Pancreas (tissue), 10 donors: ENCODE data around the gene CRYGD. TPM values are rescaled to one million over a fixed set of nuclear protein-coding genes. Genes with fewer than 3 reads are reported as not detected.

Experiments used
- ATAC-seq, 4 donors: fragments of 200-7000 bp; cut with Tn5 transposase; one replicate each; pipeline versions ENCODE4 v1.8.0 to v1.9.1; 2020; ENCODE audit warnings: mild to moderate bottlenecking in 4 of 4, moderate library complexity in 4 of 4
- DNase-seq, 6 donors: peaks; one replicate each; pipeline ENCODE4 v3.0.0-alpha.2; 2020
- FAIRE-seq: peaks from 2 replicates; lab custom pipeline; 2012; peaks lifted over from hg19 to GRCh38; lab: Jason Lieb, UNC
- H3K27ac ChIP-seq, 4 donors: fragments of 200-600 bp; sonication (generic); 1 replicate in 3 of 4; 2 replicates in 1 of 4; pipeline versions ENCODE4 v1.5.0 to v1.8.0; 2020
- H3K27me3 ChIP-seq, 4 donors: fragments of 200-600 bp; one replicate each; pipeline ENCODE4 v1.8.0; 2021
- H3K36me3 ChIP-seq, 3 donors: fragments of 200-600 bp; sonication (generic) in 1 of 3; one replicate each; pipeline versions ENCODE4 v1.5.0 to v1.8.0; 2020 to 2021
- H3K4me1 ChIP-seq, 3 donors: fragments of 200-600 bp; one replicate each; pipeline ENCODE4 v1.8.0; 2021
- H3K4me3 ChIP-seq, 4 donors: fragments of 200-600 bp; sonication (generic) in 2 of 4; one replicate each; pipeline versions ENCODE4 v1.5.0 to v1.8.0; 2020 to 2021
- H3K9me3 ChIP-seq, 4 donors: fragments of 200-600 bp; one replicate each; pipeline ENCODE4 v1.8.0; 2021
- WGBS, 2 donors: extraction: QIAGEN DNeasy Blood & Tissue Kit; methylation state at CpG; one replicate each; pipeline ENCODE4 v1.1.7; 2013; 5-methylcytosine and 5-hydroxymethylcytosine counted together
- intact Hi-C, 3 donors: fragments of 100-400 bp; cut with DNase I; formaldehyde crosslinking; loops; one replicate each; pipeline versions ENCODE4 v1.11.1 to v1.14.2; 2022
- polyA plus RNA-seq, 2 donors: library from polyadenylated mRNA; stranded (reverse); fragments of 200-250 nt; gene quantifications; one replicate each; pipeline ENCODE4 v1.2.3, GENCODE V29; 2013
- total RNA-seq, 6 donors: library from RNA; stranded (reverse); fragmentation: NEBNext Ultra II Directional in 4 of 6; extraction: Animal tissue kit (Norgen Biotek cat#: 25700) in 4 of 6; gene quantifications; one replicate each; pipeline versions ENCODE4 v1.2.1 to v1.2.4, GENCODE V29; 2021 to 2023
- TF ChIP-seq, protein P1 (sequence below), 4 donors: fragments of 200-600 bp; sonication (generic) in 3 of 4; IDR thresholded peaks; one replicate each; pipeline versions ENCODE4 v1.5.0 to v1.8.0; 2021; ENCODE audit warnings: antibody characterized with exemption in 4 of 4
- donor health status: healthy with polysubstance abuse.
- donor health status: DM: no; HTN: no; CAD: no; lungs with moderate emphysema.
- donor health status: DM: no; HTN: no; CAD: no.
- donor health status: control.
- donor health status: control.
- donor health status: Bipolar disorder and iron deficiency.
- donor health status: DM: yes; HTN: yes; CAD: no.
- donor health status: DM: no; HTN: no; CAD: no.
- donor health status: DM: no; HTN: no; CAD: no.
- donor health status: DM: yes; HTN: yes; CAD: no.

Gene CRYGD
- total and polyA plus RNA-seq, 8 donors: 0.28 TPM; not detected in 7

GRCh38 chr2:208092093-208092832, 32.1 kb downstream of the CRYGD start:
- H3K27ac ChIP-seq: no peak overlapping the region
- no peak for ATAC-seq
- WGBS, 2 donors: 89 to 100% methylated on average over 1 of the region's 1 CpG
- no peaks in the 10 kb centered on the region for H3K9me3 ChIP-seq
- H3K4me1 ChIP-seq: no peaks in the 10 kb centered on the region
- TF ChIP-seq, protein P1, sequence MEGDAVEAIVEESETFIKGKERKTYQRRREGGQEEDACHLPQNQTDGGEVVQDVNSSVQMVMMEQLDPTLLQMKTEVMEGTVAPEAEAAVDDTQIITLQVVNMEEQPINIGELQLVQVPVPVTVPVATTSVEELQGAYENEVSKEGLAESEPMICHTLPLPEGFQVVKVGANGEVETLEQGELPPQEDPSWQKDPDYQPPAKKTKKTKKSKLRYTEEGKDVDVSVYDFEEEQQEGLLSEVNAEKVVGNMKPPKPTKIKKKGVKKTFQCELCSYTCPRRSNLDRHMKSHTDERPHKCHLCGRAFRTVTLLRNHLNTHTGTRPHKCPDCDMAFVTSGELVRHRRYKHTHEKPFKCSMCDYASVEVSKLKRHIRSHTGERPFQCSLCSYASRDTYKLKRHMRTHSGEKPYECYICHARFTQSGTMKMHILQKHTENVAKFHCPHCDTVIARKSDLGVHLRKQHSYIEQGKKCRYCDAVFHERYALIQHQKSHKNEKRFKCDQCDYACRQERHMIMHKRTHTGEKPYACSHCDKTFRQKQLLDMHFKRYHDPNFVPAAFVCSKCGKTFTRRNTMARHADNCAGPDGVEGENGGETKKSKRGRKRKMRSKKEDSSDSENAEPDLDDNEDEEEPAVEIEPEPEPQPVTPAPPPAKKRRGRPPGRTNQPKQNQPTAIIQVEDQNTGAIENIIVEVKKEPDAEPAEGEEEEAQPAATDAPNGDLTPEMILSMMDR (IDR thresholded peaks at IDR 0.05): no peak
- intact Hi-C loops: no loop called here
- H3K36me3 ChIP-seq: no peaks in the 10 kb centered on the region
- no peaks in the 10 kb centered on the region for H3K27me3 ChIP-seq
- no peak for FAIRE-seq
- no peak overlapping the region for H3K4me3 ChIP-seq
- no peak for DNase-seq

DNA sequence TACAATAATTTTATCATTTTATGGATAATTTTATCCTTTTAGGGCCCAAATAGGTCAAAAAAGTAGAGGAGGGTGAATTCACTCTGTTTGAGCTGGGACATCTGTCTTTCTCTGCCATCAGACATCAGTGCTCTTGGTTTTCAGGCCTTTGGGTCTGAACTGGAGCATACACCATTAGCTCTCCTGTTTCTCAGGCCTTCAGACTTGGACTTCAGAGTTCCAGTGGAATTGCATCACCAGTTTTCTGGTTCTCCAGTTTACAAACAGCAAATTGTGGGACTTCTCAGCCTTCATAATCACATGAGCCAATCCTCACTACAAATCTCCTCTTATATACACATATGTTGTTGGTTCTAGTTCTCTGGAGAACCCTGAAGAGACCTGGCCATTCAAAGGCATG, 33.9 kb downstream of the CRYGD start:
- Histone ChIP-seq H3K4me3 (no peak overlapping the region), H3K27ac (no peak overlapping the region), H3K27me3 (no peaks in the 10 kb centered on the region), H3K4me1 (no peaks in the 10 kb centered on the region), H3K36me3 (no peaks in the 10 kb centered on the region), H3K9me3 (no peaks in the 10 kb centered on the region)
- TF ChIP-seq, protein P1 (IDR thresholded peaks at IDR 0.05): no peak
- FAIRE-seq: no peak
- intact Hi-C loops: no loop called here
- ATAC-seq: no peak
- no peak for DNase-seq

DNA sequence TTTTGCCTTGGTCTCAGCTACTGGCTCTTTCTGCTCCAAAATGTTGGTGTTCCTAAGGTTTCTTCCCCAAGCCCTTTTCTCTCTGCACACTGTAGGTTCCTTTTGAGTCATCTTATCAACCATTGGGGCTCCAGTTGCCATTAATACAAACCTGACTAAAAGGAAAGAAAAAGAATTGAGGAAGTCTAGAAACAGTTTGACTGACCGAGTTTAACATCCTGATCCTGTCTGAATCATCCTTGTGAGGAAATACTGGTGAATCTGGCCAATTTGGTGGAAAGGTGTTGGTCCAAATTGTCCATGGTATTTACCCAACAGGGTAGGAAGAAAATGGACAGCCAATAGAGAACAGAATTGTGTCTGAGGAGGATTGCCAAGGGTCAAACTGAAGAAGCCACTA, 38.3 kb downstream of the CRYGD start:
- H3K27me3 ChIP-seq: no peaks in the 10 kb centered on the region
- H3K4me1 ChIP-seq: no peaks in the 10 kb centered on the region
- intact Hi-C loops: no loop called here
- H3K27ac ChIP-seq: no peak overlapping the region
- FAIRE-seq (no peak), ATAC-seq (no peak), DNase-seq (no peak)
- no peak overlapping the region for H3K4me3 ChIP-seq
- no peaks in the 10 kb centered on the region for H3K9me3 ChIP-seq
- H3K36me3 ChIP-seq: no peaks in the 10 kb centered on the region
- WGBS, 2 donors: 57 to 79% methylated on average over 1 of the region's 1 CpG
- TF ChIP-seq, protein P1 (IDR thresholded peaks at IDR 0.05): no peak

- TF ChIP-seq, protein P1 (IDR thresholded peaks at IDR 0.05): no peak
- no peaks in the 10 kb centered on the region for H3K9me3 ChIP-seq
- H3K4me3 ChIP-seq: no peak overlapping the region
- no peak overlapping the region for H3K27ac ChIP-seq
- no peak for DNase-seq
- no peak for FAIRE-seq
- no peaks in the 10 kb centered on the region for H3K4me1 ChIP-seq
- H3K36me3 ChIP-seq: no peaks in the 10 kb centered on the region
- H3K27me3 ChIP-seq: no peaks in the 10 kb centered on the region
- no peak for ATAC-seq
- intact Hi-C loops: no loop called here
These were observed 40.5 kb downstream of the CRYGD start for GRCh38 chr2:208083807-208084206.

GRCh38 chr2:208077276-208077675, 47.0 kb downstream of the CRYGD start:
- ATAC-seq (no peak), DNase-seq (no peak), FAIRE-seq (no peak)
- H3K4me1 ChIP-seq: no peaks in the 10 kb centered on the region
- H3K9me3 ChIP-seq: no peaks in the 10 kb centered on the region
- TF ChIP-seq, protein P1 (IDR thresholded peaks at IDR 0.05): no peak
- H3K27ac ChIP-seq: no peak overlapping the region
- H3K4me3 ChIP-seq: no peak overlapping the region
- no peaks in the 10 kb centered on the region for H3K36me3 ChIP-seq
- H3K27me3 ChIP-seq: no peaks in the 10 kb centered on the region
- 85 to 86% methylated on average over 2 of the region's 2 CpGs for WGBS, 2 donors
- intact Hi-C loops: no loop called here
